ENCODE data around the gene NKX1-2. TPM values are rescaled to one million over a fixed set of nuclear protein-coding genes. Genes with fewer than 3 reads are reported as not detected.

Gene NKX1-2
- total RNA-seq, 1 experiment from 2014 or later, result 3.4 TPM

- H3K9me3 ChIP-seq (ENCODE audit: control insufficient read depth in 1 of 2, insufficient read depth in 1 of 2, low read depth in 1 of 2, low read length in 2 of 2), result no peaks in the 10 kb centered on the region
- ChIA-PET POLR2A (interaction anchor here (0.6 to 2.7 kb wide), 4 partner anchors 11 to 38 kb away, joined by 3 to 14 read pairs (median 4); no protein-coding TSS in a partner anchor), RAD21 (ENCODE audit: low non-redundant PET in 1 of 2, low total read pairs in 2 of 2, uncharacterized antibody in 2 of 2, unreplicated experiment in 2 of 2) (no interaction called here), CTCF (interaction anchor here (2.3 to 4.1 kb wide), 2 partner anchors 13 to 422 kb away, joined by 5 to 23 read pairs; no protein-coding TSS in a partner anchor)
- H3K4me2 ChIP-seq (ENCODE audit: low read length), result no peak overlapping the region
- peaks cover 58% of the 10 kb centered on the region for H3K79me2 ChIP-seq (ENCODE audit: insufficient read depth, low read length)
- ATAC-seq (no peak), DNase-seq (ENCODE audit: low read depth, low spot score) (no peak)
- intact Hi-C loops (cut with micrococcal nuclease), result loop anchor here (5.0 kb wide), 1 partner anchor 326 kb away; the partner anchor contains the start of gene FAM53B
- H3K9ac ChIP-seq (ENCODE audit: low read length), result no peak overlapping the region
- H4K20me1 ChIP-seq (ENCODE audit: insufficient read depth), result 0 out of 2 replicates have a peak, but pooled peaks cover 5% of the 10 kb centered on the region
- H3K36me3 ChIP-seq (ENCODE audit: control insufficient read depth in 1 of 2, insufficient read depth in 2 of 2, low read length in 2 of 2), result peaks cover 0 to 3% of the 10 kb centered on the region in 2 experiments; a peak in 1 of 4 replicates
- no peak overlapping the region for H3K27ac ChIP-seq (ENCODE audit: low read depth, low read length)
- TF ChIP-seq CEBPB (IDR thresholded peaks at IDR 0.05; ENCODE audit: low read depth) (no peak), RAD21 (IDR thresholded peaks at IDR 0.05; ENCODE audit: low read depth) (no peak), ELF1 (IDR thresholded peaks at IDR 0.05; ENCODE audit: borderline replicate concordance, low read depth) (no peak), YY1 (IDR thresholded peaks at IDR 0.05; ENCODE audit: extremely low read depth, insufficient replicate concordance, low read depth, low read length) (no peak), MAX (IDR thresholded peaks at IDR 0.05) (no peak), EZH2 (IDR thresholded peaks at IDR 0.05) (no peak), ZNF274 (IDR thresholded peaks at IDR 0.05; ENCODE audit: low read depth, low read length) (no peak), SP1 (IDR thresholded peaks at IDR 0.05; ENCODE audit: low read depth) (no peak), SIN3A (IDR thresholded peaks at IDR 0.05; ENCODE audit: low read depth) (no peak), EGR1 (IDR thresholded peaks at IDR 0.05; ENCODE audit: low read depth) (no peak)
- TF ChIP-seq, protein P1, sequence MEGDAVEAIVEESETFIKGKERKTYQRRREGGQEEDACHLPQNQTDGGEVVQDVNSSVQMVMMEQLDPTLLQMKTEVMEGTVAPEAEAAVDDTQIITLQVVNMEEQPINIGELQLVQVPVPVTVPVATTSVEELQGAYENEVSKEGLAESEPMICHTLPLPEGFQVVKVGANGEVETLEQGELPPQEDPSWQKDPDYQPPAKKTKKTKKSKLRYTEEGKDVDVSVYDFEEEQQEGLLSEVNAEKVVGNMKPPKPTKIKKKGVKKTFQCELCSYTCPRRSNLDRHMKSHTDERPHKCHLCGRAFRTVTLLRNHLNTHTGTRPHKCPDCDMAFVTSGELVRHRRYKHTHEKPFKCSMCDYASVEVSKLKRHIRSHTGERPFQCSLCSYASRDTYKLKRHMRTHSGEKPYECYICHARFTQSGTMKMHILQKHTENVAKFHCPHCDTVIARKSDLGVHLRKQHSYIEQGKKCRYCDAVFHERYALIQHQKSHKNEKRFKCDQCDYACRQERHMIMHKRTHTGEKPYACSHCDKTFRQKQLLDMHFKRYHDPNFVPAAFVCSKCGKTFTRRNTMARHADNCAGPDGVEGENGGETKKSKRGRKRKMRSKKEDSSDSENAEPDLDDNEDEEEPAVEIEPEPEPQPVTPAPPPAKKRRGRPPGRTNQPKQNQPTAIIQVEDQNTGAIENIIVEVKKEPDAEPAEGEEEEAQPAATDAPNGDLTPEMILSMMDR (IDR thresholded peaks at IDR 0.05 in 2 of 3, conservative IDR thresholded peaks at IDR 0.05 in 1 of 3; ENCODE audit: borderline replicate concordance in 1 of 3, insufficient read depth in 1 of 3, low read depth in 2 of 3, low read length in 2 of 3), result no peak
- TF ChIP-seq, protein P2, sequence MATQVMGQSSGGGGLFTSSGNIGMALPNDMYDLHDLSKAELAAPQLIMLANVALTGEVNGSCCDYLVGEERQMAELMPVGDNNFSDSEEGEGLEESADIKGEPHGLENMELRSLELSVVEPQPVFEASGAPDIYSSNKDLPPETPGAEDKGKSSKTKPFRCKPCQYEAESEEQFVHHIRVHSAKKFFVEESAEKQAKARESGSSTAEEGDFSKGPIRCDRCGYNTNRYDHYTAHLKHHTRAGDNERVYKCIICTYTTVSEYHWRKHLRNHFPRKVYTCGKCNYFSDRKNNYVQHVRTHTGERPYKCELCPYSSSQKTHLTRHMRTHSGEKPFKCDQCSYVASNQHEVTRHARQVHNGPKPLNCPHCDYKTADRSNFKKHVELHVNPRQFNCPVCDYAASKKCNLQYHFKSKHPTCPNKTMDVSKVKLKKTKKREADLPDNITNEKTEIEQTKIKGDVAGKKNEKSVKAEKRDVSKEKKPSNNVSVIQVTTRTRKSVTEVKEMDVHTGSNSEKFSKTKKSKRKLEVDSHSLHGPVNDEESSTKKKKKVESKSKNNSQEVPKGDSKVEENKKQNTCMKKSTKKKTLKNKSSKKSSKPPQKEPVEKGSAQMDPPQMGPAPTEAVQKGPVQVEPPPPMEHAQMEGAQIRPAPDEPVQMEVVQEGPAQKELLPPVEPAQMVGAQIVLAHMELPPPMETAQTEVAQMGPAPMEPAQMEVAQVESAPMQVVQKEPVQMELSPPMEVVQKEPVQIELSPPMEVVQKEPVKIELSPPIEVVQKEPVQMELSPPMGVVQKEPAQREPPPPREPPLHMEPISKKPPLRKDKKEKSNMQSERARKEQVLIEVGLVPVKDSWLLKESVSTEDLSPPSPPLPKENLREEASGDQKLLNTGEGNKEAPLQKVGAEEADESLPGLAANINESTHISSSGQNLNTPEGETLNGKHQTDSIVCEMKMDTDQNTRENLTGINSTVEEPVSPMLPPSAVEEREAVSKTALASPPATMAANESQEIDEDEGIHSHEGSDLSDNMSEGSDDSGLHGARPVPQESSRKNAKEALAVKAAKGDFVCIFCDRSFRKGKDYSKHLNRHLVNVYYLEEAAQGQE (IDR thresholded peaks at IDR 0.05; ENCODE audit: low read depth), result no peak
- TF ChIP-seq, protein P3, sequence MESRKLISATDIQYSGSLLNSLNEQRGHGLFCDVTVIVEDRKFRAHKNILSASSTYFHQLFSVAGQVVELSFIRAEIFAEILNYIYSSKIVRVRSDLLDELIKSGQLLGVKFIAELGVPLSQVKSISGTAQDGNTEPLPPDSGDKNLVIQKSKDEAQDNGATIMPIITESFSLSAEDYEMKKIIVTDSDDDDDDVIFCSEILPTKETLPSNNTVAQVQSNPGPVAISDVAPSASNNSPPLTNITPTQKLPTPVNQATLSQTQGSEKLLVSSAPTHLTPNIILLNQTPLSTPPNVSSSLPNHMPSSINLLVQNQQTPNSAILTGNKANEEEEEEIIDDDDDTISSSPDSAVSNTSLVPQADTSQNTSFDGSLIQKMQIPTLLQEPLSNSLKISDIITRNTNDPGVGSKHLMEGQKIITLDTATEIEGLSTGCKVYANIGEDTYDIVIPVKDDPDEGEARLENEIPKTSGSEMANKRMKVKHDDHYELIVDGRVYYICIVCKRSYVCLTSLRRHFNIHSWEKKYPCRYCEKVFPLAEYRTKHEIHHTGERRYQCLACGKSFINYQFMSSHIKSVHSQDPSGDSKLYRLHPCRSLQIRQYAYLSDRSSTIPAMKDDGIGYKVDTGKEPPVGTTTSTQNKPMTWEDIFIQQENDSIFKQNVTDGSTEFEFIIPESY (IDR thresholded peaks at IDR 0.05; ENCODE audit: extremely low read depth, insufficient replicate concordance, low read length), result no peak
- H3K27me3 ChIP-seq (ENCODE audit: insufficient read depth, low read length), result no peaks in the 10 kb centered on the region
- no peaks in the 10 kb centered on the region for H3K9me2 ChIP-seq (ENCODE audit: insufficient read depth)
- H3K4me3 ChIP-seq (replicated peaks in 1 of 2; ENCODE audit: low read depth in 1 of 2, low read length in 2 of 2), result no peak overlapping the region
- H2AFZ ChIP-seq (ENCODE audit: low read depth, low read length, poor library complexity, severe bottlenecking), result no peak overlapping the region
- BruUV-seq (replicated peaks), result no TSS peak
- peaks cover 10 to 15% of the 10 kb centered on the region in 2 experiments for H3K4me1 ChIP-seq (ENCODE audit: control insufficient read depth in 1 of 2, insufficient read depth in 2 of 2, low read length in 2 of 2)
Measured at GRCh38 chr10:124416733-124417132, 33.1 kb downstream of the NKX1-2 start.
